ENCODE data around the gene LPAR3. TPM values are rescaled to one million over a fixed set of nuclear protein-coding genes. Genes with fewer than 3 reads are reported as not detected.

LPAR3 gene
- total RNA-seq, 1 donor from 2014 or later = not detected

DNA sequence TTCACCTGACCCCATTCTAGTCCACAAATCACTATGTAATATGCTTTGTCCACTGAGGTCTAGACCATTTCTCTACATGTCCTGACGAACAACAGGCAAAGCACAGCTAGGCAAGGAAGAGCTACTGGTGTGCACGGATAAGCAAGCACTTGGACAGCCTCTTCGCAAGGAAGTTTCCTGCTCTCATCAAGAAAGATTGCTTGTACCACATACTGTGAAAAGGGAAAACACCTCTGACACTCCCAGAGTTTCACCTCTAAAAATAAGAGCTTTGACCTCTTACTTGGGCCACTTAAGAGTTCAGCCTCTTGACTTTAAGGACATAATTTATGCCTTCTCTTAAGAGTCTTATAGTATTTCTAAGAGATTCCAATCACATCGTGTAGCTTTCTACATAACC lies 36.0 kb upstream of the LPAR3 start:
- TF ChIP-seq, protein P1, sequence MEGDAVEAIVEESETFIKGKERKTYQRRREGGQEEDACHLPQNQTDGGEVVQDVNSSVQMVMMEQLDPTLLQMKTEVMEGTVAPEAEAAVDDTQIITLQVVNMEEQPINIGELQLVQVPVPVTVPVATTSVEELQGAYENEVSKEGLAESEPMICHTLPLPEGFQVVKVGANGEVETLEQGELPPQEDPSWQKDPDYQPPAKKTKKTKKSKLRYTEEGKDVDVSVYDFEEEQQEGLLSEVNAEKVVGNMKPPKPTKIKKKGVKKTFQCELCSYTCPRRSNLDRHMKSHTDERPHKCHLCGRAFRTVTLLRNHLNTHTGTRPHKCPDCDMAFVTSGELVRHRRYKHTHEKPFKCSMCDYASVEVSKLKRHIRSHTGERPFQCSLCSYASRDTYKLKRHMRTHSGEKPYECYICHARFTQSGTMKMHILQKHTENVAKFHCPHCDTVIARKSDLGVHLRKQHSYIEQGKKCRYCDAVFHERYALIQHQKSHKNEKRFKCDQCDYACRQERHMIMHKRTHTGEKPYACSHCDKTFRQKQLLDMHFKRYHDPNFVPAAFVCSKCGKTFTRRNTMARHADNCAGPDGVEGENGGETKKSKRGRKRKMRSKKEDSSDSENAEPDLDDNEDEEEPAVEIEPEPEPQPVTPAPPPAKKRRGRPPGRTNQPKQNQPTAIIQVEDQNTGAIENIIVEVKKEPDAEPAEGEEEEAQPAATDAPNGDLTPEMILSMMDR (IDR thresholded peaks at IDR 0.05) = no peak
- H3K4me3 Mint-ChIP-seq (ENCODE audit: unreplicated experiment) = no peak overlapping the region

DNA sequence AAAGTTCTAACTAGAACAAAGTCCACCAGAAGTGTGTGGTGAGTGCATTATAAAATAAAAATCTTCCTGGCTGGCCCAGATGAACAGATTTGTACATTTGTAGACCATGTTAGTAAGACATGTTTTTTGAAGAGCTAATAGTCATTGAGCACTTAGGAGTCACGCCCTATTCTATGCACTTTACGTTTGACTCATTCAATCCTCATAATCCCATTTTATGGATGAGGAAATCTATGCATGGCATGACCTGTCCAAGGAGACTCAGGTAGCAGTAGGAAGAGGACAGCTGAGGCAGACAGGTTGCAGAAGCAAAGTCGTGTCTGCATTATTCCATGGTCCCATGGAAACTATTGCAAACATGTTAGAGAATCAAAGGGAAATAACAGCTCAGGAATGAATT lies 30.3 kb upstream of the LPAR3 start:
- TF ChIP-seq, protein P1 (IDR thresholded peaks at IDR 0.05) = no peak
- Mint-ChIP-seq H3K27ac (ENCODE audit: unreplicated experiment) (no peak overlapping the region), H3K9me3 (ENCODE audit: low read depth) (no peaks in the 10 kb centered on the region), H3K4me3 (ENCODE audit: unreplicated experiment) (no peak overlapping the region), H3K36me3 (ENCODE audit: low read depth) (peaks cover 2% of the 10 kb centered on the region), H3K27me3 (ENCODE audit: low read depth) (peaks cover 40% of the 10 kb centered on the region), H3K4me1 (ENCODE audit: low read depth) (no peaks in the 10 kb centered on the region)
- no peak for DNase-seq (ENCODE audit: low spot score)

More for the DNA sequence above, 36.0 kb upstream of the LPAR3 start:
- no peak for DNase-seq (ENCODE audit: low spot score)
- H3K9me3 Mint-ChIP-seq (ENCODE audit: low read depth) = no peaks in the 10 kb centered on the region
- peaks cover 40% of the 10 kb centered on the region for H3K27me3 Mint-ChIP-seq (ENCODE audit: low read depth)
- H3K4me1 Mint-ChIP-seq (ENCODE audit: low read depth) = peaks cover 9% of the 10 kb centered on the region
- peaks cover 7% of the 10 kb centered on the region for H3K36me3 Mint-ChIP-seq (ENCODE audit: low read depth)
- H3K27ac Mint-ChIP-seq (ENCODE audit: unreplicated experiment) = no peak overlapping the region

DNA sequence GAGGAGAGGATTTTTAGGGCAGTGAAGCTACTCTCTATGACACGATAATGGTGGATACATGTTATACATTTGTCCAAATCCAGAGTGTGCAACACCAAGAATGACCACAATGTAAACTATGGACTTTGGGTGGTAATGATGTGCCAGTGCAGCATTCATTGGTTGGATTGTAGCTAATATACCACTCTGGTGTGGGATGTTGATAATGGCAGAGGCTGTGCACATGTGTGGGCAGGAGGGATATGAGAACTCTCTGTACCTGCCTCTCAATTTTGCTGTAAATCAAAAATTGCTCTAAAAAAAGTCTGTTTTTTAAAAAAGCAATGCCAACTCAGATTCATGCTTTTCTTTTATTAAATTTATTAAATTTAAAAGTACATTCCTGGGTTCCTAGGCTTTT lies 27.2 kb upstream of the LPAR3 start:
- H3K4me1 Mint-ChIP-seq (ENCODE audit: low read depth) = no peaks in the 10 kb centered on the region

DNA sequence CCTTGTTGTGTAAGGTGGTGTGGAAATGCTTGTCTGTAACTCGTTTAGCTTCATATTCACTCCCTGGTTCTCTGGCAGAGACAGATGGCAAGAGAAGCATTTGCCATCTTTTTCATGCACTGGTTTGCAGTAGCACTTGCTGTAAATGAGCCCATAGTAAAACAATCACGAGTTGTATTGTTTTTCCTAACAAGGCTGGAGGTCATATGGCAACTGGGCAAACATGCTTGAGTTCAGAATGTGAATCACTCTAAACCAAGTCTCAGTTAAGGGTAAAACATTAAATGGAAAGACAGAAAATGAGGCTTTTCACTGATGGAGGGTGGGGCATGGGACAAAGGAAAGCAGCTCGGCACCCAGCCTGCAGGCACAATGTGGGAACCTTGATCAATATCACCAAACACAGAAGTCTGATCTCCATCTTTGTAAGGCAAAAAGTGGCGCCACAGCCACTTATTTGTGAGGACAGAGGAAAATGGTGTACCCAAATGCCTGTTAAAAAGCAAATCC lies 26.5 kb upstream of the LPAR3 start:
- DNase-seq (ENCODE audit: low spot score) = no peak
- Mint-ChIP-seq H3K4me3 (ENCODE audit: unreplicated experiment) (no peak overlapping the region), H3K4me1 (ENCODE audit: low read depth) (no peaks in the 10 kb centered on the region), H3K27ac (ENCODE audit: unreplicated experiment) (no peak overlapping the region), H3K9me3 (ENCODE audit: low read depth) (no peaks in the 10 kb centered on the region), H3K27me3 (ENCODE audit: low read depth) (peaks cover 38% of the 10 kb centered on the region), H3K36me3 (ENCODE audit: low read depth) (no peaks in the 10 kb centered on the region)
- TF ChIP-seq, protein P1 (IDR thresholded peaks at IDR 0.05) = no peak

More for the DNA sequence above, 27.2 kb upstream of the LPAR3 start:
- Mint-ChIP-seq H3K27me3 (ENCODE audit: low read depth) (peaks cover 38% of the 10 kb centered on the region), H3K36me3 (ENCODE audit: low read depth) (no peaks in the 10 kb centered on the region), H3K9me3 (ENCODE audit: low read depth) (no peaks in the 10 kb centered on the region), H3K4me3 (ENCODE audit: unreplicated experiment) (no peak overlapping the region), H3K27ac (ENCODE audit: unreplicated experiment) (no peak overlapping the region)
- TF ChIP-seq, protein P1 (IDR thresholded peaks at IDR 0.05) = no peak
- DNase-seq (ENCODE audit: low spot score) = no peak

DNA sequence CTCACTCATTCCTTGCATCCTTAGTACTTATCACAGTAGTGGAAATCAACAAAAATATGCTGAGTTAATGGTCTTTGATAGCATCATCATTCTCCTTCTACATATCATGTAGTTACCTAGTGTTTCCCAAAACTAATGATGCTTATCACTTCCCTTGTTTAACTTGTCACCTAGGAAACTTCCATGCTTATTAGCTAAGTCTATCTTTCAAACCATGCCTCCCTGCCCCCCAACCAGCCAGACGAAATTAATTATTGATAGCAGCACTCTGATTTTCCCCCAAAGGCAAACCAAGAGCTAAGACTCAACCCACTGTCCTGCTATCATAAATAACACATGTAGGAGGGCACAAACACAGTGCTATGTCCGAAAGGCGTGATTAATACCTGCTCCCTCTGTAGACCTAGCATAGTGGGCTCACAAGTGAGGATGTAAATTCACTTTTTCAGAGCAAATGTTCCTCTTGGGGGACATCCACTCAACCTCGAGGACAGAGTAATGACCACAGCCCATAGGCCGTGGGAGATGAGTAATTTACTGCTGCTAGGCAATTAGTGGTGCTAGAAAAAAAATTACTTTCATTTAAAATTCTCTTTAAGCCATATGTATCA lies 25.8 kb upstream of the LPAR3 start:
- Mint-ChIP-seq H3K4me1 (ENCODE audit: low read depth) (no peaks in the 10 kb centered on the region), H3K9me3 (ENCODE audit: low read depth) (no peaks in the 10 kb centered on the region), H3K4me3 (ENCODE audit: unreplicated experiment) (no peak overlapping the region), H3K27me3 (ENCODE audit: low read depth) (peaks cover 38% of the 10 kb centered on the region), H3K36me3 (ENCODE audit: low read depth) (no peaks in the 10 kb centered on the region), H3K27ac (ENCODE audit: unreplicated experiment) (no peak overlapping the region)
- no peak for DNase-seq (ENCODE audit: low spot score)
- TF ChIP-seq, protein P1 (IDR thresholded peaks at IDR 0.05) = no peak
